HG03135 (cell line): ENCODE results near the gene SPSB4.
"Not testable (repeated sequence)": the region's sequence is repeated elsewhere in the genome, so short reads cannot be mapped to it uniquely, and the experiment has no call there.

Source experiments
- ATAC-seq: cut with Tn5 transposase; IDR thresholded peaks from one replicate; pipeline ENCODE4 v1.9.1; 2021; ENCODE audit warnings: mild to moderate bottlenecking, moderate library complexity; ENCODE audit not compliant: unreplicated experiment

SPSB4 gene

DNA sequence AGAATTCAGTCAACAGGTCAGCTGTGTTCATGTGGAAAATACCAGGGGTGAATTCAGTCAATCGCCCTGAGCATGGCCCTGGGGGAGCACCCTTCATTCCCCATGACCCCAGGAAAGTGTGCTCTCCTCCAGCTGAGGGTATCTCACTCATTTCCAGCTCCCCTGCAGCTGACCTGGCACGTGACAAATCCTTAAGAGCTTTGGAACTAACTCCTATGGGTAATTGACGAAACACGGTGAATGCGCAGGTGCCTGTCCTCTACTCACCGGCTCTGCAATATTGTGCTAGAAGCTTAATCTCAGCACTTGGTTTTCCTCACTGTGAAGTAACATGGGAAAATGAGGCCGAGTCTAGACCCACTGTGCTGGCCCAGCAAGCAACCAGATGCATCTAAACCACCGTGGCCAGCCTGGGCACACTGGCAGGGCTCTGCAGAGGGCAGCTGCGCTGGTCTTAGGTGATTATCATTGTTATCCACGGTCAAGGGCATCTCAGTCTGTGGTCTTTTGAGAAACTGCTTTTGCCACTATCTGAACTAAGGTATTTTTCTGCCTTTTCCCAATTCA is 63.1 kb downstream of the SPSB4 start:
- ATAC-seq = no peak

DNA sequence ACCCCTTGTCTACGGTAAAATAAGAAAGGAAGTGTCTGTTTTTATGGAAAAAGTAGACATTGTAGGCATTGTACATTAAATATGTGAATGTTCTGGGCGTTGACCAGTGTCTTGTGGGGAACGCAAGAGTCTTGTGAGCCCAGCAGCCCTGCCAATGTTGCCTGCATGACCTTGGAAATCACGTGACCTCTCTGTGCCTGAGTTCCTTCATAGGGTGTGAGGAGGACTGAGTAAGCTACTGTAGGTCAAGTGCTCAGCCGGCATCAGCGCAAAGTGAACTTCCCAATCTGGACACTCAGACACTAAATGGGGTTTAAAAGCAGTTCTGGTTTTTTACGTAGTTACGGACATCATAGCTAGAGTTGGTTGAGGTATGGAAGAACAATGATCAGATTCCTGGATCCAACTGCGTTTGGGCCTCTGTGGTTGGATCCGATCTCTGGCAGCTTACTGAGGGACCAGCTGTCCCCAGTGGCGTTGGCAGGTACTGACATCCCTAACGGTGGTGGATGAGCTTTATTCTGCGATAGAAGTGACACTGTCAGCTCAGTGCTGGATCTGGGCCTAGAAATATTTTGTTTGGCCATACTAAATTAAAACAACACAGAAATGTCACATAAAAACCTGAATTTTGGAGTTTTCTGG is 63.8 kb downstream of the SPSB4 start:
- ATAC-seq = no peak

DNA sequence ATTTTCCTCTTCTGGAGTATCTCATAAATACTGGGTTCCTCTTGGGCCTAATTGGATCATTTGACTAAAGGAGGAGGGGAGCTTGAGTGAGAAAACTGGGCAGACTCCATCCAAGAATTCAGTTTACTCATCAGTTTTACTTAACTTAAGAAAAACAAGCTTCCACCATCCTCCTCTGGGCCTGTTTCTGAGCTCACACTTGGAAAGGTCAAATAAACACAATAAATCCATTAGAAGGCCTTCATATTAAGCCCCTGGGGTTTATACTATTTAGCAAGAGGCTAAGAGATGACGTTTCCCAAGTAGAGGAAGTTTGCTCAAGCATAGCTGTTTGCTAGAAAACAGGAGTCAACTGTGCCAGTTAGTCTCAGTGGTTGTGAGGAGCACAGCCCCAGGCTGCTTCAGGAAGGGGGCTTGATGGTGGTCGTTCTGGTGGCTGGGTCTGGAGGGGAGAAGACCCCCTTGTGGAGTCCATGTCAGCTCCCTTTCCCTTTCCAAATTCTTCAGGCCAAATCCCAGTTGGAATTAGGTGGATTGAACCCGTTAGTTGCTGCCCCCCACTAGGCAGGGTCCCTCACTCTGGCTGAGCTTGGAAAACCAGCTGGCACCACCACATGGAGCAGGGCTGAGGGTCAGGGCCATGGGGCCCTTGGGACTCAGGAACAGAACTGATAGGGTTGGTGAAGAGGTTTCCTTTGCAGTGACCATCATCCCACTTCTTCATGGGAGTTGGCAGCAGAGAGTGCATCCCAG is 64.8 kb downstream of the SPSB4 start:
- no peak for ATAC-seq

DNA sequence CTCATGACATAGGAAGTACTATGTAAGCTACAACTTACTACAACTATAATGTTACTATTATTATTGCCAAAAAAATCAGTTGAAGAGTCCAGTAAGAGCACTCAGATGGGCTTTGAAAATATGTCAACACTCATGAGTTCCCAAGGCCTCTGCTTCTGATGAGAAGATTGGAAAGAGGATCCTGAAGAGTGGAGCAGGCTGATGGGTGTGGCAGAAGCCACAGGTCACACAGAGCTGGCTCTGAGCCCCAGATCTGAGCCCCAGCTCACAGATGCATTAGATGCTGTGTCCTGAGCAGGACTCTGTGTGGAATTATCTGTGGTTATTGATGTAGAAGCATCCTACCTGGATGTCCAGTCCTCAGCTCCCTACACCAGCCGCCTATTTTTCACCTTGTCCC is 65.6 kb downstream of the SPSB4 start:
- no peak for ATAC-seq

DNA sequence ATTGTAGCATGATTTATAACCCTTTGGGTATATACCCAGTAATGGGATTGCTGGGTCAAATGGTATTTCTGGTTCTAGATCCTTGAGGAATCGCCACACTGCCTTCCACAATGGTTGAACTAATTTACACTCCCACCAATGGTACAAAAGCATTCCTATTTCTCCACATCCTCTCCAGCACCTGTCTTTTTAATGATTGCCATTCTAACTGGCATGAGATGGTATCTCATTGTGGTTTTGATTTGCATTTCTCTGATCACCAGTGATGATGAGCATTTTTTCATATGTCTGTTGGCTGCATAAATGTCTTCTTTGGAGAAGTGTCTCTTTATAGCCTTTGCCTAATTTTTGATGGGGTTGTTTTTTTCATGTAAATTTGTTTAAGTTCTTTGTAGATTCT is 66.8 kb downstream of the SPSB4 start:
- not testable (repeated sequence) for ATAC-seq

DNA sequence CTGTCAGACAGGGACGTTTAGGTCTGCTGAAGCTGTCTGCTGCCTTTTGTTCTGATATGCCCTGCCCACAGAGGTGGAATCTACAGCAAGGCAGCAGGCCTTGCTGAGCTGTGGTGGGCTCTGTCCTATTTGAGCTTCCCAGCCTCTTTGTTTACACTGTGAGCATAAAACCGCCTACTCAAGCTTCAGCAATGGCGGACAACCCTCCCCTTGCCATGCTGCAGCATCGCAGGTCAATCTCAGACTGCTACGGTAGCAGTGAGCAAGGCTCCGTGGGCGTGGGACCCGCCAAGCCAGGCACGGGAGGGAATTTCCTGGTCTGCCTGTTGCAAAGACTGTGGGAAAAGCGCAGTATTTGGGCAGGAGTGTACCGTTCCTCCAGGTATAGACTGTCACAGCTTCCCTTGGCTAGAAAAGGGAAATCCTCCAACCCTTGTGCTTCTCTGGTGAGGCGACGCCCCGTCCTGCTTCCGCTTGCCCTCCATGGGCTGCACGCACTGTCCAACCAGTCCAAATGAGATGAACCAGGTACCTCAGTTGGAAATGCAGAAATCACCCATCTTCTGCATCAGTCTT is 71.4 kb downstream of the SPSB4 start:
- no peak for ATAC-seq

DNA sequence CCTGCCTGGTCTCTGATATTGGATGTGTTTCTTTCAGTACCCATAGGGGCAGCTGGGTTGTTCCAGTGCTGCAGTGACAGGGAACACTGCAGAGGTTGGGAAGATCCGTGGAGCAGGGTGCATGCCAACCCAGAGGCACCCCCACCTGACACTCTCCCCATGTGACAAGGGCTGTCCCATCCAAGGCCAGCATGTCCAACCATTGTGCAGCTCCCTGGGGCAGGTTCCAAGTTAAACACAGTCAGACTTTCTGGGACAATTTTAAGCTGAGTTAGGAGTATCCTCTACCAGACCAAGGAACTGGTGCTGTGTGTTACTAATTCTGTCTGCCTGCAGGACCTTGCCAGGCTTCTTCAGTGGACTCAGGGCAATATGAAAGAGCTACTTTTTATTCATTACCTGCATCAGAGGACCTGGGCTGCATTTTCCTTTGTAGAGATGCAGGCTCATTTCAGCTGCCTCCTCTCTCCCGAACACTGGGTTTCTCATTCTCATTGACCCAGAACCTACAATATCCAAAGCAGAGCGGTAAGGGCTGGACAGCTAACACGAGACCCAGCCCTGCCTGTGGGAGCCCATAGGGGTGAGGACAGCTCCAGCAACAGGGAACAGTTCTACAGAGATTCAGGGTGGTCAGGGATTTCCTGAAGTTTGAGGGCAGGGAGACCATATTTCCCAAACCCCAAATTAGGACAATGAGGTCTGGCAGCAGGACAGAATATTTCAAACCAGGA is 72.7 kb downstream of the SPSB4 start:
- no peak for ATAC-seq

DNA sequence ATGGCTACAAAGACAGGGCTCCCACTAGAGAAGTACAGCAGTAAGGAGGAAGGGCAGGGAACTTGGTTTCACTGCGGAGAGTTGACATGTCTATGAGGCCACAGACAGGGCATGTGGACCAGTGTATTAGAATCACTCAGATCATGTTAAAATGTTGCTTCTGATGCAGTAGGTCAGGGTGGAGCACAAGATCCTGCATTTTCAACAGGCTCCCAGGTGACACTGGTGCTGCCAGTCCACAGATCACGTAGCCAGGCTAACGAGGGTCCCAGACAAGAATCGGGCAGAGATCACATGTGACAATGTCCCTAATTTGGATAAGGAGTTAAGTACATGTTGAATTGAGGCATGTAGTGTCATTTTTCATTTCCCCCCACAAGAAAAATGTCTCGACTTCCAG is 73.6 kb downstream of the SPSB4 start:
- no peak for ATAC-seq

DNA sequence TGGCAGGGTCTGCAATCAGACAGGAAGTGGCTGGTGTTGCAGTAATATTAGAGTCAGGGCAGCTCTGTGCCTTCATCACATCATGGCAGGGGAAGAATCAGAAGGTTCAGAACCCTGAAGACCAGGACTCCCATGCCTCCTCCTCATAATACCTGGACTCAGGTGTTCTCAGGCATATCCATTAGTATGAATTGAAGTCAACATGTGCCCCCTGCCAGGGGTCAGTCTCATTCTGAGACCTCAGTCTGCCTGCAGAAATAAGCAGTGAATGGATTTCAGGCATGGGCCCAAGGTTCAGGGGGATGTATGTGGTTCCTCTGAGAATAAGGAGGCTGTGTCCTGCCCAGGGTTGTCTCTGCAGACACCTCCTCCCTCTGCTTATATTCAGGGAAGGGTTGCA is 74.2 kb downstream of the SPSB4 start:
- ATAC-seq = no peak

DNA sequence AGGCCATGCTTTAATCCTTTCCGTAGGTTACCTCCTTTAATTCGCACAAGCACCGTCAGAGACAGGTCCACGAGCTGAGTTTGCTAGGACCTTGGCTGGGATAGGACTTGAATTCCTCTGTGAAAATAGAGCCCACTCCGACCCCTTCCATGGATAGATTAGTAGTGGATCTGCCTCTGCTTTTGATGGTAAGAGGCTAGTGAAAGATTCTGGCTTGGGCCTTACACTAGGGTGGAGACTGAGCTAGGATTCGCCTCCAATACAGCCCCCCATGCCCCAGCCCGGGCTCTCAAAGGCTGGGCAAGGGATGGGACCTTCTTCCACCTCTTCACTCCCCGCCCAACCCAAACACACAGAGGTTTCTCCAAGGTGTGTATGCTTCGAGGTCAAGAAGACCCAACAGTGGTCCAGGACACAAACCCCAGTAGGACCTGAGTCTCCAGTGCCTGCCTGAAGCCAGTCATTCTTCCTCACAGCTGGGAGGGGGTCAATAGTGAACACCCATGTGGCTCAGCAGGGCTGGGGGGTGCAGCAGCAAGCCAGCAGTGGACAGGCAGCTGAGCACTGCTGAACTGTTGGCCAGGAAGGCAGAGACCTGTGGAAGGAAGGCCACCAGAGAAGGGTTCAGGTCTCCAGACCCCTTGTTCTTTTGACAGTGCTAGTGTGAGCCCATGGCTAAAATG is 75.7 kb downstream of the SPSB4 start:
- no peak for ATAC-seq

DNA sequence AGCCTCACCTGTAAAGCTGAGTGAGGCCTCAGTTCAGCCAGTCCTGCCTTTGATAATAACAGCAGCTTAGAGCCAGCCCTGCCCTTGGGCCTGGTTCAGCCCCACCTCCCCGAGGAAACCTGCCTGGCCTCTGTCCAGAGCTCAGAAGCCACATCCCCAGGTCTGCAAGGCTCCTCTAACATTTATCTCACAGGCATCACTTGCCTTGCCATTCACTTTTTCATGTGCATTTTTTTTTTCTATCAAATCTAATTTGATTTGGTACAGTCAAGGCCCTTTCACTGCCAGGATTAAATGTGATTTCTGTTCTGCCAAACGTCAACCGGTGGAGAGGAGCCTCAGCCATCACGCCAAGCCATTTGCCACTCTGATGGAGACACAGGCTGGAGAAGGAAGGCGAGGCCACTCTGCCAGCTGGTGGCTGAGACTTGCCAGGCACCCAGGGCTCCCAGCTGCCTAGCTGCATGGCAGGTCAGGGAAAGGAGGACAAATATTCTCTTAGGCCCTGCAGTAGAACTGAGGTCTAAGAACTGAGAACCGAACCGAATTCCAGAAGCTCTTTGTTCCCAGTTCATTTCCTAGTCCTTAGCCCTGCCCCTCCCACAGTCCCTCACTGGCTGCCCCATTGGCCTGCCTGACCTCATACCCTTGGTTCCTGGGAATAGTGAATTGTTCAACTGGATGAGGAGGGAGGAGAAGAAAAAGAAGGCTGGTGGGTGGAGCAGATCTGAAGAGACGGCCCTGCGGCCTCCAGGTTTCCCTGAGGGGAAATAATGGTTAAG is 76.4 kb downstream of the SPSB4 start:
- no peak for ATAC-seq

DNA sequence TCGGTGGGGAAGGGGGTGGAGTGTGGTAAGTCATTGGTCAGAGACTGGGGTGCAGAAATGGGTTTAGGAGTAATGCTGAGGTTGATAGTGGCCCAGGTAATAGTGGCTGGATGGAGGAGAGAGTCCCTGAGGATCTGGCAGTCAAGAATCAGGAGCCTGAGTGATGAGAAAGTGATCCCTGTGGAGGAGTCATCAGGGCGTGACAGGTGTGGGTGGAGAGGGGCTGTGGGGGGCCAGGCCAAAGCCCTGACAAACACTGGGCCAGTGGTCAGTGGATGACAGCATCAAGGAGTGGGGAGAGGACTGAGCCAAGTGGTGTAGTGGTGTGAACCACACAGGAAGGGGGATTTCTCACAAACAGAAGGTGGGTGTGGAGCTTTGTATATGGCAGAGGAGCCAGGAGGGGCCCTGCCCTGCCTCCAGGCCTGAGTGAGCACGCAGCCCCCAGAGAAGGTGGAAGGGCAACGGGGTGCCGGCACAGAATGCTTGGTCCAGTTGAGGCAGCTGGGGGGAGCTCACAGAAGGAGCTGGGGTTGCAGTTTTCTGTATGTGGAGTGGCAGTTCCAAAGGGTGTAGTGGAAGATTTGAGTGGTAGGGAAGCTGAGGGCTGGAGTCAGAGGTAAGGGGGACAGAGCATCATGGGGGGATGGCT is 77.1 kb downstream of the SPSB4 start:
- ATAC-seq = no peak

DNA sequence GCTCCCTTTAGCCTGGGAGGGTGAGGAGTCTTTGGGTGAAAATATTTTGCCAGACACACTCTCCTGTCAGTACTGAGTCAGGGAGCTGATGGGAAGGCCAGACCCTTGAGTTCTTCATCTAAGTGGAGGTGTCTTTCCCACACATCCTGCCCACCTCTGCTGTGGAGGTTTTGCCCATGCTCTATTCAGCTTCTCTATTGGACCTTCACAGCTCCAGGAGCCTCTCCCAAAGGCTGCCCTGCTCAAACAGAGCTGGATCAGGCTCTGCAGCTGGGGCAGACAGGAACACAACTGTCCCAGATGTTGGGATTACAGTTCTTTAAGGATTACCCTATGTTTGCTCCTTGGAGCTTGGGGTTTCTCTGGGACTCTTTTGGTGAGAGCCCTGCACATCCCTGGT is 77.9 kb downstream of the SPSB4 start:
- ATAC-seq = no peak

DNA sequence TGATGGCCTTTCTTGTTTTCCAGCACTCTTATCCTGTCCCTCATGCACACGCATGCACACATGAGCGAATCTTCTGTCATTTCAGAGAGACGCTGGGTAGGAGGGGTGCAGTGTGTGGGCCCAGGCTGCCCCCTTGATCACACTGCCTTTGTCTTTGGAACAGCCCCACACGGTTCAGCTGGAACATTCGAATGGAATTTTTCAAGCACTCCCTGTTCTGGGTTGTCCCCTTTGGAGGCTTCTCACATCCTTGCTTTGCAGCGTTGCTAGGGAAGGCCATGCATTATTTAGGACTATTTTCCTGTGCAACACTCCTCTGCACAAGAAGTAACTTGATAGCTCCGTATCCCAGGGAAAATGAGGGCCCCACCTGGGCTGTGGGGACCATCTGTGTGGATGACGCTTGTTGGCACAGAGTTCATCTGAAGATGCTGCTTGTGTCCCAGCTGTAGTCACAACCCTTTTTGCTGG is 78.4 kb downstream of the SPSB4 start:
- ATAC-seq = no peak

DNA sequence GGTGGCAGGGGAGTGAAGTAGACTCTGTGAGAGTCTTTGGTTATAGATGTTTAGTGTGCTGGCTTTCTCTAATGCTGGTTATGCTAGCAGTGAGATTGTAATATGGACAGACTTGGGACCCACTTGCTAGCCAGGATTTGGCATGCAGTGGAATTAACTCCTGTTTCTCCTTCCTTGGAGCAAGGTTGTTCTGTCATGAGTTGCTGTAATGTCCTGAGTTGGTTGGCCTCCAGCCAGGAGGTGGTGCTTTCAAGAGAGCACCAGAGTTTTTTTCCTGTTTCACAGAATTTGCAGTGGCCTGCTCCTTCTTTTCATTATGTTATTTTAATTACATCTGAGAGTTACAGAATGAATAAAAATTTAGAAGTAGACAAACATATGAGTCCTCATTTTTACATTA is 92.4 kb downstream of the SPSB4 start:
- no peak for ATAC-seq

DNA sequence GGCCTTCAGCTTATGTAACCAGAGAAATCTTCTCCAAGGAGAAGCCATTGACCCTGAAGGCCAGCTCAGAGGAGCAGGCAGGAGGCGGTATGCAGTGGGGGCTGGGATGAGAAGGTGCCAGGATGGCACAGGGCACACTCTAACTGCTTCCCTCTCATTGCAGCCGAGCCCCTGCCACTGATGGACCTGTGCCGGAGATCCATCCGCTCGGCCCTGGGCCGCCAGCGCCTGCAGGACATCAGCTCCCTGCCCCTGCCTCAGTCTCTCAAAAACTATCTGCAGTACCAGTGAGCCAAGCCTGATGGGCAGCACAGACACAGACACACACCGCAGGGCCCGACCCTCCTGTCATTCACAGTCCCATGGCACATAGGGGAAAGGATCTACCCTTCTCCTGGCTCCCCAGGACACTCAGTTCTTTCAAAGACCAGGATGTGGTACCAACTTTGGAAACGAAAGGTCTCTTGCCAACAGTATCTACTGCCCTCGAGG is 95.9 kb downstream of the SPSB4 start:
- ATAC-seq = no peak

DNA sequence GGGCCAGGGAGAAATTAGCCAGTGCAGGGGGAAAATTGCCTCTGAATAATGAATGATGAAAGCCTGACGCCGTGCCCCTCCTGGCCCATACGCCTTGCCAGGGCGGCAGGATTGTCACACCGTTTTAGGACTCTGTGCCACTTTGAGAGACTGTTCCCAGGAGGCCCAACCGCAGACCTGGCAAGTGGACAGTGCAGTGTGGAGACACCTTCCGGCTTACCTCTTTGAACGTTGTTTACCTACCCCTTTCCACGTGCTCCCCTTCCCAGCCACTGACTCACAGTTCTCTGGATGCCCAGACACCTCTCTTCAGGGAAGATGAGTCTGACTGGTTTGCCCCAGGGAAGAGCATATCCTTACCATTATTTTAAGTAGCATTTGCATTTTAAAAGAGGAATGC is 96.5 kb downstream of the SPSB4 start:
- no peak for ATAC-seq

DNA sequence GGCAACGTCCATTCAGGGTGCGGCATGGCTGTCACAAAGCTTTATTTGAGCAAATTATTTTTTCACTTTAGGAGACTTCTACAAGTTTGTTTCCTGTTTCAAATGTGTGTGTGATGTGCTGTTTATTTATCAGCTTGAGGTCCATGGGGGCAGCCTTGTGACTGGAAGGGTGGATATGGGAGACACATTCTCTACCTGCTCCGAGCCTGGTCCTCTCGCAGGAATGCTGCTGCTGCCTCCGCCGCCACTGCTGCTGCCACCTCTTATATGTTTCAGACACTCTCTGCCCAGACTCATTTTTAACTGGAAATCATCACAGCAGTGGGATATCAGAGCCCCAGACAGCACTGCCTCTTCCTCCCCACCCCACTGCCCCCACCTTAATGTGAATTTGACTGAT is 97.0 kb downstream of the SPSB4 start:
- ATAC-seq = no peak

DNA sequence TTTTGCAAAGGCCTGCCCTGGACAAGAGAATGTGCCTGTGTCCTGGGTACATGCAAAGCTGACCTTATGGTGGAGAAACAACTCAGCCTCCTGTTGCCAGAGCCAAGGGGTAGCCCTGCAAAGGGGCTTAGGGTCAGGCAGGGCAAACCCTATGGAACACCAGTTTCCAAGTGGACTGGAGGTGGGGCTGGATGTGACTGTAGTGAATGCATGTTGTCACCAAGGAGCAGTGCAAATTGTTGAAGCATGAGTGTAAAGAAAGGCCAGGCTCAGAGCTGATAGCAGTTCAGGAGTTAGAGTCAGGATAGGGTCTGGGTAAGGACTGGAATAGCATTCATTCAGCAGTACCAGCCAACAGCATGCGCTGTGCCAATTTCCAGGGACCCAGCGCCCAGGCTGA is 97.6 kb downstream of the SPSB4 start:
- no peak for ATAC-seq
